Cortex of kidney (tissue), 1 donor: ENCODE measurements around the gene PRKCE.

Experiments
- DNase-seq: peaks from one replicate; lab custom pipeline; 2025; lab: John Stamatoyannopoulos, UW

PRKCE gene

GRCh38 chr2:45631955-45632354 lies 19.5 kb upstream of the PRKCE start:
- DNase-seq = no peak

- no peak for DNase-seq
Observed at GRCh38 chr2:45634223-45634622, 17.3 kb upstream of the PRKCE start.

GRCh38 chr2:45636008-45636407 lies 15.5 kb upstream of the PRKCE start:
- DNase-seq = no peak

- DNase-seq = no peak
Observed at GRCh38 chr2:45637440-45637839, 14.0 kb upstream of the PRKCE start.

- DNase-seq = no peak
Observed at GRCh38 chr2:45640576-45640975, 10.9 kb upstream of the PRKCE start.

GRCh38 chr2:45643095-45643494 lies 8.4 kb upstream of the PRKCE start:
- DNase-seq = no peak

- peak; percentile 24 for DNase-seq
Observed at GRCh38 chr2:45643543-45644542, 7.6 kb upstream of the PRKCE start.

GRCh38 chr2:45646289-45646688 lies 5.2 kb upstream of the PRKCE start:
- DNase-seq = no peak

- DNase-seq = no peak
Observed at GRCh38 chr2:45647356-45647755, 4.1 kb upstream of the PRKCE start.

- DNase-seq = no peak
Observed at GRCh38 chr2:45647986-45648520, 3.4 kb upstream of the PRKCE start.

GRCh38 chr2:45648636-45649035 lies 2.8 kb upstream of the PRKCE start:
- no peak for DNase-seq

GRCh38 chr2:45649462-45649857 lies 2.0 kb upstream of the PRKCE start:
- no peak for DNase-seq

GRCh38 chr2:45649858-45650811 lies 1.3 kb upstream of the PRKCE start:
- DNase-seq = no peak

GRCh38 chr2:45650851-45651414 lies 542 bp upstream of the PRKCE start:
- DNase-seq = peak; percentile 39

- DNase-seq = no peak
Observed at GRCh38 chr2:45652090-45653031, 886 bp downstream of the PRKCE start.

GRCh38 chr2:45653122-45653913 lies 1.8 kb downstream of the PRKCE start:
- no peak for DNase-seq

GRCh38 chr2:45654250-45654649 lies 2.8 kb downstream of the PRKCE start:
- DNase-seq = no peak

- no peak for DNase-seq
Observed at GRCh38 chr2:45661828-45662227, 10.4 kb downstream of the PRKCE start.

- no peak for DNase-seq
Observed at GRCh38 chr2:45664635-45665261, 13.3 kb downstream of the PRKCE start.

- DNase-seq = no peak
Observed at GRCh38 chr2:45668509-45668908, 17.0 kb downstream of the PRKCE start.
